Measurements from ENCODE around the gene TSGA10. TPM values are rescaled to one million over a fixed set of nuclear protein-coding genes. Genes with fewer than 3 reads are reported as not detected.

The TSGA10 gene
- total and polyA plus RNA-seq, 2 donors (not counting 3 experiments of a cell fraction or from before 2014, with no cell fraction given), result 0.12 to 2.7 TPM

- POLR2A ChIA-PET, result no interaction called here
Measured at GRCh38 chr2:99184811-99185210, 30.1 kb upstream of the TSGA10 start.

More at GRCh38 chr2:99184811-99185210, 30.1 kb upstream of the TSGA10 start:
- dilution Hi-C loops (cut with MboI; ENCODE audit: extremely low pct_ligation_motif_present, low sequenced_read_pairs) (no loop called here), intact Hi-C loops (cut with micrococcal nuclease) (no loop called here)
- H3K4me2 ChIP-seq (ENCODE audit: insufficient read depth, low read length), result no peak overlapping the region
- no peak overlapping the region for H3K4me3 ChIP-seq (replicated peaks in 1 of 3; ENCODE audit: insufficient read depth in 1 of 3, low read depth in 1 of 3, low read length in 3 of 3)
- peaks cover 58% of the 10 kb centered on the region for H3K79me2 ChIP-seq (ENCODE audit: control insufficient read depth, insufficient read depth, low read length)
- no peaks in the 10 kb centered on the region for H3K9me3 ChIP-seq (replicated peaks; ENCODE audit: control insufficient read depth, insufficient read depth, low read length)
- H3K9ac ChIP-seq (replicated peaks; ENCODE audit: extremely low read depth, insufficient read depth, low read length), result no peak overlapping the region
- no peak overlapping the region for H2AFZ ChIP-seq (ENCODE audit: low read depth, low read length)
- no peak overlapping the region for H3K27ac ChIP-seq (ENCODE audit: insufficient read depth, low read depth, low read length)
- FAIRE-seq (no peak), DNase-seq (ENCODE audit: low read depth, low spot score) (no peak)
- no peaks in the 10 kb centered on the region for H3K27me3 ChIP-seq (ENCODE audit: control insufficient read depth in 2 of 2, insufficient read depth in 2 of 2, low read length in 2 of 2)
- H3K4me1 ChIP-seq (ENCODE audit: control insufficient read depth, extremely low read depth, insufficient read depth, low read length), result peaks cover 12% of the 10 kb centered on the region
- peaks cover 2% of the 10 kb centered on the region in 2 experiments for H3K36me3 ChIP-seq (ENCODE audit: control insufficient read depth in 2 of 2, extremely low read depth in 1 of 2, insufficient read depth in 2 of 2, low read length in 2 of 2)
- CTCF ChIA-PET, result no interaction called here
- no peaks in the 10 kb centered on the region for H4K20me1 ChIP-seq (replicated peaks; ENCODE audit: control insufficient read depth, extremely low read depth, insufficient read depth, low read length)
- TF ChIP-seq EZH2 (IDR thresholded peaks at IDR 0.05; ENCODE audit: borderline replicate concordance, low read depth, low read length, severe bottlenecking), result no peak
- TF ChIP-seq CTCF (IDR thresholded peaks at IDR 0.05; ENCODE audit: extremely low read depth in 1 of 2, insufficient read depth in 1 of 2, low read depth in 1 of 2, low read length in 2 of 2), result no peak
- TF ChIP-seq MAX (IDR thresholded peaks at IDR 0.05; ENCODE audit: insufficient read depth, insufficient read length), result no peak
- no peak for TF ChIP-seq JUN (IDR thresholded peaks at IDR 0.05; ENCODE audit: borderline replicate concordance, insufficient read depth, insufficient read length, low read depth)
- no peak for TF ChIP-seq MYC (IDR thresholded peaks at IDR 0.05; ENCODE audit: low read depth, low read length)
- no peak for TF ChIP-seq POLR2AphosphoS5 (IDR thresholded peaks at IDR 0.05; ENCODE audit: insufficient read depth, low read depth, low read length)
- TF ChIP-seq GATA2 (IDR thresholded peaks at IDR 0.05; ENCODE audit: insufficient read depth, insufficient read length, low read depth, low read length), result no peak
- TF ChIP-seq FOS (IDR thresholded peaks at IDR 0.05; ENCODE audit: borderline replicate concordance, insufficient read depth, low read length), result no peak
- TF ChIP-seq POLR2A (IDR thresholded peaks at IDR 0.05; ENCODE audit: low read depth, low read length), result no peak
- no peaks in the 10 kb centered on the region for H3K9me1 ChIP-seq (replicated peaks; ENCODE audit: control insufficient read depth, extremely low read depth, insufficient read depth, low read length)
- BruUV-seq (replicated peaks), result no TSS peak

All from endothelial cell of umbilical vein (primary cell).